T-helper 1 cell treated with Interleukin-12 subunit alpha and Interleukin-12 subunit beta and Interleukin-4 antibody, amounts not matched to agents 30 ng/mL and 1 ng/mL, for 36 hours (primary cell): ENCODE data around the gene BCKDHB. TPM values are rescaled to one million over a fixed set of nuclear protein-coding genes. Genes with fewer than 3 reads are reported as not detected.
"Not testable (repeated sequence)": the region's sequence is repeated elsewhere in the genome, so short reads cannot be mapped to it uniquely, and the experiment has no call there.

Source experiments
- intact Hi-C: fragments of 100-400 bp; cut with micrococcal nuclease; formaldehyde crosslinking; loops from one replicate; pipeline ENCODE4 v1.15.1; 2024
- total RNA-seq: library from RNA; stranded (reverse); gene quantifications from 2 replicates; pipeline ENCODE4 v1.2.3, GENCODE V29; 2022

The BCKDHB gene
- total RNA-seq, 1 donor from 2014 or later: 14.3 TPM

- intact Hi-C loops: no loop called here
Observed at GRCh38 chr6:80254716-80255115, 148.2 kb downstream of the BCKDHB start.

- intact Hi-C loops: no loop called here
Observed at GRCh38 chr6:80256691-80257090, 150.2 kb downstream of the BCKDHB start.

GRCh38 chr6:80259118-80259517 is 152.6 kb downstream of the BCKDHB start:
- intact Hi-C loops: no loop called here

GRCh38 chr6:80263585-80263984 is 157.1 kb downstream of the BCKDHB start:
- intact Hi-C loops: no loop called here

GRCh38 chr6:80268865-80269730 is 162.6 kb downstream of the BCKDHB start:
- intact Hi-C loops: no loop called here

- intact Hi-C loops: no loop called here
Observed at GRCh38 chr6:80271074-80271473, 164.6 kb downstream of the BCKDHB start.

GRCh38 chr6:80272988-80273387 is 166.5 kb downstream of the BCKDHB start:
- intact Hi-C loops: no loop called here

- intact Hi-C loops: loop anchor here (1.0 kb wide), 1 partner anchor 13 kb away; no protein-coding TSS in a partner anchor
Observed at GRCh38 chr6:80276861-80277260, 170.4 kb downstream of the BCKDHB start.

GRCh38 chr6:80277501-80277900 is 171.0 kb downstream of the BCKDHB start:
- intact Hi-C loops: no loop called here

- intact Hi-C loops: no loop called here
Observed at GRCh38 chr6:80280262-80281010, 174.0 kb downstream of the BCKDHB start.

GRCh38 chr6:80282913-80283554 is 176.6 kb downstream of the BCKDHB start:
- intact Hi-C loops: no loop called here

GRCh38 chr6:80287112-80287511 is 180.6 kb downstream of the BCKDHB start:
- intact Hi-C loops: no loop called here

- intact Hi-C loops: no loop called here
Observed at GRCh38 chr6:80287607-80288006, 181.1 kb downstream of the BCKDHB start.

GRCh38 chr6:80289727-80290126 is 183.3 kb downstream of the BCKDHB start:
- intact Hi-C loops: no loop called here

- intact Hi-C loops: not testable (repeated sequence)
Observed at GRCh38 chr6:80294531-80294930, 188.1 kb downstream of the BCKDHB start.

- intact Hi-C loops: no loop called here
Observed at GRCh38 chr6:80302716-80303115, 196.2 kb downstream of the BCKDHB start.

GRCh38 chr6:80304014-80304413 is 197.5 kb downstream of the BCKDHB start:
- intact Hi-C loops: no loop called here

GRCh38 chr6:80314531-80314930 is 208.1 kb downstream of the BCKDHB start:
- intact Hi-C loops: no loop called here

- intact Hi-C loops: no loop called here
Observed at GRCh38 chr6:80316686-80317231, 210.3 kb downstream of the BCKDHB start.

- intact Hi-C loops: no loop called here
Observed at GRCh38 chr6:80319196-80319595, 212.7 kb downstream of the BCKDHB start.

- intact Hi-C loops: no loop called here
Observed at GRCh38 chr6:80321011-80321410, 214.5 kb downstream of the BCKDHB start.

- intact Hi-C loops: no loop called here
Observed at GRCh38 chr6:80325742-80326141, 219.3 kb downstream of the BCKDHB start.
